Measurements from ENCODE around the gene CACNA1B. TPM values are rescaled to one million over a fixed set of nuclear protein-coding genes. Genes with fewer than 3 reads are reported as not detected.

CACNA1B gene
- total RNA-seq, 1 experiment from 2014 or later, result 7.8 TPM

DNA sequence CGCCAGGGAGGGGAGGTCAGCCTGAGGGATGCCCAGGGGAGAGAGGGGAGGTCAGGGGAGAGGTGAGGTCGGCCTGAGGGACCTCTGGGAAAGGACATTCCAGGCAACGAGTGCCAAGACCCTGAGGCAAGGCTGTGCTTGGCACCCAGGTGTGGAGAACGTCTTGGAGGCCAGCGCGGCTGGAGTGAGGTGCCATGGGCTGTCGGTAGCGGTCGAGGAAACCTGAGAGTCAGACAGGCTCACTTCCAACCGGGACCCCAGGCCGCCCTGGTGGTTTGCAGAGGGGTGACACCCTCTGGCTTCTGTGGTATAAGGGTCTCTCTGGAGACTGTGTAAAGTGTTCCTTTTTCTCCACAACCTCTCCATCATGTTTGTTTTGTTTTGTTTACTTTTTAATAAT, 82.9 kb downstream of the CACNA1B start:
- no peak overlapping the region for H3K27ac ChIP-seq (ENCODE audit: insufficient read length, low read depth, low read length)
- Mint-ChIP-seq H3K9me3 (peaks cover 5 to 7% of the 10 kb centered on the region in 2 experiments; a peak in 4 of 5 replicates), H3K27me3 (ENCODE audit: low read depth) (no peaks in the 10 kb centered on the region), H3K36me3 (ENCODE audit: insufficient read depth in 1 of 3, low read depth in 3 of 3) (peaks cover 25 to 37% (median 27%) of the 10 kb centered on the region in 3 experiments), H3K27ac (no peak overlapping the region), H3K4me3 (peak overlapping the region; percentile 38 to 44; a peak in 3 of 5 replicates), H3K4me1 (peaks cover 0 to 6% of the 10 kb centered on the region in 2 experiments; a peak in 1 of 4 replicates)
- no peak overlapping the region for H3K4ac ChIP-seq (ENCODE audit: low read depth, low read length)
- H3K79me2 ChIP-seq (ENCODE audit: insufficient read depth, low read length), result no peaks in the 10 kb centered on the region
- no peak overlapping the region for H4K91ac ChIP-seq (ENCODE audit: insufficient read length, low read depth, low read length)
- no peak overlapping the region for H3K56ac ChIP-seq (ENCODE audit: insufficient read length, low read depth, low read length)
- no peaks in the 10 kb centered on the region for H3K9me3 ChIP-seq (ENCODE audit: control insufficient read depth, low read depth, low read length)
- H3K14ac ChIP-seq (ENCODE audit: insufficient read depth, low read length), result no peak overlapping the region
- H2AK5ac ChIP-seq (ENCODE audit: insufficient read length, low read length), result no peak overlapping the region
- no peak overlapping the region for H3K18ac ChIP-seq (ENCODE audit: insufficient read length, low read depth, low read length)
- no peak overlapping the region for H3K9ac ChIP-seq (ENCODE audit: extremely low read depth, insufficient read length, low read length)
- H2BK5ac ChIP-seq (ENCODE audit: insufficient read length, low read length), result no peak overlapping the region
- H4K5ac ChIP-seq (ENCODE audit: insufficient read length, low read depth, low read length), result no peak overlapping the region
- H4K8ac ChIP-seq (replicated peaks; ENCODE audit: insufficient read length, low read depth, low read length), result no peak overlapping the region
- no peak overlapping the region for H2AFZ ChIP-seq (ENCODE audit: low read length)
- H2BK12ac ChIP-seq (ENCODE audit: insufficient read length, low read depth, low read length), result no peak overlapping the region
- peak; percentile 70 for DNase-seq
- no CpG with 5 or more reads among the region's 11 CpGs for WGBS (ENCODE audit: extremely low coverage, insufficient read length, low lambda C conversion rate)
- H3K4me2 ChIP-seq (ENCODE audit: insufficient read depth, insufficient read length, low read length), result no peak overlapping the region
- H3T11ph ChIP-seq (ENCODE audit: low read length), result no peak overlapping the region
- H3K79me1 ChIP-seq (ENCODE audit: insufficient read depth, low read depth, low read length, poor library complexity, severe bottlenecking), result no peaks in the 10 kb centered on the region
- H2BK15ac ChIP-seq (ENCODE audit: low read depth, low read length), result no peak overlapping the region
- H2BK20ac ChIP-seq (ENCODE audit: low read depth, low read length, poor library complexity, severe bottlenecking), result no peak overlapping the region
- peaks cover 2% of the 10 kb centered on the region for H3K23me2 ChIP-seq (ENCODE audit: insufficient read length, low read depth, low read length, poor library complexity, severe bottlenecking)
- H4K20me1 ChIP-seq (ENCODE audit: control insufficient read depth, insufficient read depth, insufficient read length), result no peaks in the 10 kb centered on the region
- TF ChIP-seq, protein P1, sequence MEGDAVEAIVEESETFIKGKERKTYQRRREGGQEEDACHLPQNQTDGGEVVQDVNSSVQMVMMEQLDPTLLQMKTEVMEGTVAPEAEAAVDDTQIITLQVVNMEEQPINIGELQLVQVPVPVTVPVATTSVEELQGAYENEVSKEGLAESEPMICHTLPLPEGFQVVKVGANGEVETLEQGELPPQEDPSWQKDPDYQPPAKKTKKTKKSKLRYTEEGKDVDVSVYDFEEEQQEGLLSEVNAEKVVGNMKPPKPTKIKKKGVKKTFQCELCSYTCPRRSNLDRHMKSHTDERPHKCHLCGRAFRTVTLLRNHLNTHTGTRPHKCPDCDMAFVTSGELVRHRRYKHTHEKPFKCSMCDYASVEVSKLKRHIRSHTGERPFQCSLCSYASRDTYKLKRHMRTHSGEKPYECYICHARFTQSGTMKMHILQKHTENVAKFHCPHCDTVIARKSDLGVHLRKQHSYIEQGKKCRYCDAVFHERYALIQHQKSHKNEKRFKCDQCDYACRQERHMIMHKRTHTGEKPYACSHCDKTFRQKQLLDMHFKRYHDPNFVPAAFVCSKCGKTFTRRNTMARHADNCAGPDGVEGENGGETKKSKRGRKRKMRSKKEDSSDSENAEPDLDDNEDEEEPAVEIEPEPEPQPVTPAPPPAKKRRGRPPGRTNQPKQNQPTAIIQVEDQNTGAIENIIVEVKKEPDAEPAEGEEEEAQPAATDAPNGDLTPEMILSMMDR (conservative IDR thresholded peaks at IDR 0.05), result peak; percentile 71
- no peak overlapping the region for H2BK120ac ChIP-seq (ENCODE audit: low read depth, low read length, poor library complexity, severe bottlenecking)
- no peaks in the 10 kb centered on the region for H3K4me1 ChIP-seq (ENCODE audit: insufficient read depth, low read length)
- no peak overlapping the region for H3K23ac ChIP-seq (ENCODE audit: insufficient read length, low read depth, low read length)
- no peaks in the 10 kb centered on the region for H3K27me3 ChIP-seq (ENCODE audit: insufficient read depth, low read length)
